ENCODE data around the gene CLK2. TPM values are rescaled to one million over a fixed set of nuclear protein-coding genes. Genes with fewer than 3 reads are reported as not detected.

Gene CLK2
- total RNA-seq, 2 experiments from 2014 or later: 100.0 to 104 TPM

DNA sequence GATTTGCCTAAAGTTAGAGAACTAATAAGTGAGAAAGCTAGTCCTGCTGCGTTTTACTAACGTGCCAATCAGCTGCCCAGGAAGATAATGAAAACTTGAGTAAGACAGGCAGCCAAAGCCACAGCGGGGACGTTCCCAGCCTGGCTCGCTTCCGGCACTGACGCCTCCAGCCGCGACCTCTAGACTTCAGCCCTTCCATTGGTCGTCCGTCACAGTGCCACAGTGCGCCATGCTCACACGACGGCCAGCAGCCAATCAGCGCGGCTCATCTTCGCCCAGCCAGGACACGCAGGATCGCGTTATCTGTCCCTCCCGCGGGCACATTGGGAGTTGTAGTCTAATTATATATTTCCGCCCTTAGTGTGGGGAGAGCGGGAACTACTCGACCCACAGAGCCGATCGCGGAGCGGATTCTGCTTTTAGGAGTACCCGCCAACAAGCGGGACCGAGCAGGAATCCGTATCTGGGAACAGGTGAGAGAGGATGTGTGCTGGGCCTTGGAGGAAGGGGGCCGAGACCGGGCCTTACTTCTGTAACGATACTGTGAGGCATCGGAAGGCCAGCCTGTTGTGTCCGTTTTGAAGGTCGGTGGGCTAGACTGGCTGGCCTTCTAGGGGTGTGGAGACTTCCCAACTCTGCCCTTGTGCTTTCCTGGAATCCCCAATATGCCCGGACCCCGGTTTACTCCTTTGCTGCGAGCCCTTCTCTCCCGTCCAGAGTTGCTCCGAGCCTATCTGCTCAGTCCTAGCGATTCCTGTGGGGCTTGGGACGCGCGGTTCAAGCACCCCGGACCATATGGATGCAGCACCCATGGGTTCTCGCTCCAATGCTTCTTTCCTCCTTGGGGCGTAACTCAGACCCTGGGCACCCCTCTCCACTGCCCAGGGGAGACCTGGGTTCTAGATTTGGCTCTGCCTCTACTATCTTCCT is 35.5 kb upstream of the CLK2 start, which contains the start of gene FDPS:
Gene FDPS (plus strand): TSS at position 374 of the 930 bp plus-strand sequence. CDS start 924 bp downstream, outside the sequence.
- Mint-ChIP-seq H3K9me3 (no peaks in the 10 kb centered on the region), H3K36me3 (ENCODE audit: low read depth) (peaks cover 41% of the 10 kb centered on the region), H3K27ac (peak within 1 kb of the TSS; percentile 97), H3K27me3 (no peaks in the 10 kb centered on the region), H3K4me1 (peaks cover 44% of the 10 kb centered on the region), H3K4me3 (peak within 1 kb of the TSS; percentile 97)
- ChIA-PET POLR2A (interaction anchor here (0.5 kb wide), 1 partner anchor 32 kb away, joined by 10 read pairs; no protein-coding TSS in a partner anchor), CTCF (interaction anchor here (0.6 to 3.9 kb wide), 9 partner anchors 13 to 234 kb away, joined by 3 to 39 read pairs (median 4); partner anchors contain the start of genes RUSC1 and SCAMP3)
- peak; percentile 99 for DNase-seq

DNA sequence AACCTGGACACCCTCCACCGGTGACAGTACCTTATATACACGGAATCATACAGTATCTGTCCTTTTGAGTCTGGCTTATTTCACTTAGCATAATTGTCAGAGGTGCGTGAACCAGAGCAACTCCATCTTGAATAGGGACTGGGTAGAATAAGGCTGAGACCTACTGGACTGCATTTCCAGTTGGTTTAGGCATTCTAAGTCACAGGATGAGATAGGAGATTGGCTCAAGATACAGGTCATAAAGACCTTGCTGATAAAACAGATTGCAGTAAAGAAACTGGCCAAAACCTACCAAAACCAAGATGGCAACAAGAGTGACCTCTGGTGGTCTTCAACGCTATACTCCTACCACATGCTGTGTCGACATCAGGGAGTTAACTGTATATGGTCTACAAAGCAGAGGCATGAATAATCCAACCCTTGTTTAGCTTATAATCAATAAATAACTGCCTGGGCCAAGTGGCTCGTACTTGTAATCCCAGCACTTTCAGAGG is 34.0 kb upstream of the CLK2 start:
- DNase-seq: no peak

DNA sequence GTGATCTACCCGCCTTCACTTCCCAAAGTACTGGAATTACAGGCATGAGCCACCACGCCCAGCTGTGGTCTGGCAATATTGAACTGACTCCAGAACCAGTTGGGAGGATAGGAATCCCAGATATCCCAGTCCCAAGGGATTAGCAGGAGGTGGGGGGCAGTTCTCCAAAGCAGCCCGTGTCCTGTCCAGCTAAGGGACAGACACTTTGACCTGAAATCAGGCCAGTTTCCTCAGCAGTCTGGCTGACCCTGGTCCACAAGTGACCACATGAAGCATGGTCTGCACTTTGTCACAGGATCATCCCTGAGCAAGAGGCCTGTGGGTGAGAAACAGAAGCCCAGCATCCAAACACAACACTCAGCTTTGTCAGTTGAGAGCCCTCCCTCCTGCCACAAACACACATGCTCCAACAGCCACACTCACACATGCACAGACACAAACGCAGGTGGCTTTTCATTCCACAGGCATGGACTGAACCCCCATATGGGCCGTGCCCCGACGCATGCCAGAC is 32.6 kb upstream of the CLK2 start:
- peak overlapping the region; percentile 43 for H3K27ac Mint-ChIP-seq
- no peak for DNase-seq
- H3K36me3 Mint-ChIP-seq (ENCODE audit: low read depth): peaks cover 18% of the 10 kb centered on the region
- H3K4me3 Mint-ChIP-seq: no peak overlapping the region
- ChIA-PET POLR2A (no interaction called here), CTCF (interaction anchor here (2.5 to 3.9 kb wide), 2 partner anchors 16 to 55 kb away, joined by 7 to 39 read pairs; partner anchors contain the start of gene RUSC1)
- no peaks in the 10 kb centered on the region for H3K9me3 Mint-ChIP-seq
- peaks cover 2% of the 10 kb centered on the region for H3K27me3 Mint-ChIP-seq
- peaks cover 22% of the 10 kb centered on the region for H3K4me1 Mint-ChIP-seq

More for the DNA sequence above, 34.0 kb upstream of the CLK2 start:
- Mint-ChIP-seq H3K9me3 (no peaks in the 10 kb centered on the region), H3K4me3 (peak overlapping the region; percentile 97), H3K27me3 (peaks cover 2% of the 10 kb centered on the region), H3K27ac (peak overlapping the region; percentile 97), H3K4me1 (peaks cover 34% of the 10 kb centered on the region), H3K36me3 (ENCODE audit: low read depth) (peaks cover 29% of the 10 kb centered on the region)
- ChIA-PET POLR2A (no interaction called here), CTCF (interaction anchor here (0.6 to 3.9 kb wide), 11 partner anchors 11 to 86 kb away, joined by 3 to 39 read pairs (median 3); partner anchors contain the start of genes RUSC1 and SCAMP3)

DNA sequence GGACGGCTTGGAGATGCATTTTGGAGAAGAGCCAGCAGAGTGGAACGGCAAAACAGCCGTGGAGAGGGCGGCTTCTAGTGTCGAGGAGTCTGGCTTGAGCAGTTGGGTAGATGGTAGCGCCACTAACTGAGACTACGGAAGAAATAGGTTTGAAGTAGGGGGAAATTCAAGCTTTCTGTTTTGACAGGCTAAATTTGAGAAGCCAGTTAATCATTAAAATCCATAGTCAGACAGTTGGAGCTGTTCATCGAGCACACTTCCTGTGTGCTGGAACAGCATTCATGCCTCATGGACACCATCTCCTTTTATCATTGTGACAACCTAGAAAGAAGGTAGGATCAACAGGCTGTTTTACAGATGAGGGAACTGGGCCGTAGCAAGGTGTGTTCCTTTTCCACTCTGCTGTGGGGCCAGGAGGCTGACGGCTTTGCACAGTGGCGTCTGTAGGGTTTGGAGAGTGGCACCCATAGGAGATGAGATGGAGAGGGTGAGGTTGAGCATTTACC is 31.3 kb upstream of the CLK2 start:
- CTCF ChIA-PET: interaction anchor here (0.6 to 3.9 kb wide), 4 partner anchors 17 to 54 kb away, joined by 3 to 39 read pairs (median 6); partner anchors contain the start of gene RUSC1
- Mint-ChIP-seq H3K4me3 (no peak overlapping the region), H3K27ac (no peak overlapping the region), H3K27me3 (peaks cover 2% of the 10 kb centered on the region), H3K36me3 (ENCODE audit: low read depth) (peaks cover 6% of the 10 kb centered on the region), H3K4me1 (peaks cover 10% of the 10 kb centered on the region), H3K9me3 (no peaks in the 10 kb centered on the region)
- DNase-seq: no peak
- POLR2A ChIA-PET: no interaction called here

DNA sequence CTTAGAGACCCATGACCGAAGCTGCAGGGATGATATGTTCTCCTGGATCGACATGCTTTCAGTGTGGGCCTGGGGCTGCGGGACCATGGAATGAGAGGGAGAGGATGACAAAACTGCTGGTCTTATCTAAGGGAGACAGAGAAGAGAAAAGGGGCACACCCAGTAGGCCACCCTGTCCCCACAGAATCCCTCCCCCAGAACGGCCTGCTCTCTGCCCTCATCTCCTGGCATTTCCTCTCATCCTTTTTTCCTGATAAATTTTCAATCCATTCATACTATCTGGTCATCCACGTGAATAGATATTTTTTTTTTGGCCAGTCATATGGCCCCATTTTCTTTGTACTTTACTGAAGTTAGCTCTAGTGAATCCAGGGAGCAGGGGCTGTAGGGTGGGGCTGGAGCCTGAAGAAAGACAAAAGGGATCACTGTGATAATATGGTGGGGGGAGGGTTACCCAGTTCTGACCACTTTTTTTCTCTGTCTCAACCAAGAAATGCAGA is 28.1 kb upstream of the CLK2 start, which contains the start of gene PKLR:
Gene PKLR (minus strand): TSS at position 97 of the 500 bp plus-strand sequence. CDS start 43 bp downstream, at position 54.
- Mint-ChIP-seq H3K4me1 (peaks cover 2% of the 10 kb centered on the region), H3K27me3 (peaks cover 12% of the 10 kb centered on the region), H3K36me3 (ENCODE audit: low read depth) (no peaks in the 10 kb centered on the region), H3K9me3 (no peaks in the 10 kb centered on the region), H3K27ac (no peak within 1 kb of the TSS), H3K4me3 (no peak within 1 kb of the TSS)
- no peak for DNase-seq
- ChIA-PET POLR2A (no interaction called here), CTCF (interaction anchor here (1.5 kb wide), 2 partner anchors 10 to 21 kb away, joined by 3 to 5 read pairs; no protein-coding TSS in a partner anchor)

DNA sequence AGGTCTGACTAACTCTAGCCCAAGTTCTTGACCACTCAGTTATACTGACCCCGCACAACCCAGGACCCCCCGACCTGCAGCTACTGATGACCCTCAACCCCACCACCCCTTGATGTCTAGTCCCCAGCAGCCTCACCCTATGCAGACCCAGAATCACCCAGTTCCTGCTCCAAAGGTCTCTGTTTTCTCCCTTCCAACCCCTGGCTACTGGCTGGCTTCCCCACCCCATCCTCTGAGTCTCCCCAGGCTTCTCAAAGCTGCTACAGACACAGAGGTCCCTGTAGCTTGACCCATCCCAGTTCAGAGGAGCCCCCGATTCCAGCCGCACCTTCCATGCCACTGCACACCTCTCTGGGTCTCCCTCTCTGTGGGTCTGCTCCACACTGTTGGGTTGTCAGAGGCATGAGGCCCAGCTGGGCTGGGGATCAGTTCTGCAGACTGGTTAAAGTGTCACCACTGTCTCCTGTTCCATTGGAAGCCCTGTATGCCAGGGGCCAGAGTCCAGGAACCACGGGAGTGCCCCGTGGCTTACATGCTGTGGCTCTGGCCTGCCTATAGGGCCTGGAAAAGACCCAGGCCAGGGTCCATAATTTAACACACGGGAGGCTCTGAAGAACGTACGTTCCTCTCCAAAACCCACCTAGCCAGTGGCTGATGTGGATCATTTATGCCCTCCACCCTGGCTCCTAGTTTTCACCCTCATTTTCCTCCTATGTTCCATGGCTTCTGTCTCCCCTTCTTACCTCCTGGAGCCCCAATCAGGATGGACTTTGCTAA is 27.4 kb upstream of the CLK2 start:
- Mint-ChIP-seq H3K27ac (no peak overlapping the region), H3K27me3 (peaks cover 17% of the 10 kb centered on the region), H3K36me3 (ENCODE audit: low read depth) (no peaks in the 10 kb centered on the region), H3K4me1 (peaks cover 4% of the 10 kb centered on the region), H3K9me3 (no peaks in the 10 kb centered on the region), H3K4me3 (no peak overlapping the region)
- ChIA-PET CTCF (interaction anchor here (0.8 to 1.5 kb wide), 4 partner anchors 9 to 22 kb away, joined by 3 to 5 read pairs (median 4); no protein-coding TSS in a partner anchor), POLR2A (no interaction called here)
- no peak for DNase-seq

DNA sequence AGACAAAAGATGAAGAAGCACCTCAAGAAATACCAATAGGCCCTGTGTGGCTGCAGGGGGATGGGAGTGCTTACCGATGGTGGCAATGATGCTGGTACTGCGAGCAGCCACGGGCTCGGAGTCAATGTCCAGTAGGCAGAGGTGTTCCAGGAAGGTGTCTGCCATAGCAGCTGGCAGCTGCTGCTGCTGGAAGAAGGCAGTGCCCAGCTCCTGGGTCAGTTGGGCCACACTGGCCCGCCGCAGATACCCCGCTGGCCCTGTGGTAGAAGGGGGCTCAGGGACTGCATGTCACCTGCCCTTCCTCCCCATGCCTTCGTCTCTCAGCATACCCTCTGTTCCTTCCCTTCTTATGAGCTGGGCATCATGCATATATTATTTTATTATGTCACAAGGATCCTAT is 26.7 kb upstream of the CLK2 start:
- Mint-ChIP-seq H3K4me3 (no peak overlapping the region), H3K36me3 (ENCODE audit: low read depth) (no peaks in the 10 kb centered on the region), H3K4me1 (peaks cover 6% of the 10 kb centered on the region), H3K9me3 (no peaks in the 10 kb centered on the region), H3K27me3 (peaks cover 21% of the 10 kb centered on the region), H3K27ac (no peak overlapping the region)
- CTCF ChIA-PET: interaction anchor here (0.8 to 1.5 kb wide), 3 partner anchors 9 to 12 kb away, joined by 3 to 5 read pairs (median 4); no protein-coding TSS in a partner anchor
- POLR2A ChIA-PET: no interaction called here
- no peak for DNase-seq

DNA sequence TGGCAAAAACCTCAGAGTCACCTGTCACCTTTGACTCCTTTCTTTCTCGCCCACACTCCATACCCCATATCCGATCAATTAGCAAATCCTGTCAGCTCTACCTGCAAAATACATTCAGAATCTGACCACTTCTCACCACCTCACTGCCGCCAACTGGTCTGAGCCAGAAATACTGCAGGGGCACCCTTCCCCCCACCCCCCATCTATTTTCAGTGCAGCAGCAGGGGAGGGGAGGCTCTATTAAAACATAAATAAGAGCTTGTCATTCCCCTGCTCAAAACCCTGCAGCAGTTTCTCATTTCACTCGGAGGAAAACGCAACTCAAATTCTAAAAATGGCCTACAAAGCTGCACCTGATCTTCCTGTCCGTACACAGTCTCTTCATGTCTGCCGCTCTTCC is 24.1 kb upstream of the CLK2 start:
- H3K4me3 Mint-ChIP-seq: no peak overlapping the region
- H3K9me3 Mint-ChIP-seq: no peaks in the 10 kb centered on the region
- POLR2A ChIA-PET: no interaction called here
- no peak overlapping the region for H3K27ac Mint-ChIP-seq
- H3K4me1 Mint-ChIP-seq: peaks cover 12% of the 10 kb centered on the region
- no peaks in the 10 kb centered on the region for H3K36me3 Mint-ChIP-seq (ENCODE audit: low read depth)
- H3K27me3 Mint-ChIP-seq: peaks cover 35% of the 10 kb centered on the region
- CTCF ChIA-PET: interaction anchor here (1.3 kb wide), 1 partner anchor 46 kb away, joined by 5 read pairs; no protein-coding TSS in a partner anchor
- DNase-seq: no peak

DNA sequence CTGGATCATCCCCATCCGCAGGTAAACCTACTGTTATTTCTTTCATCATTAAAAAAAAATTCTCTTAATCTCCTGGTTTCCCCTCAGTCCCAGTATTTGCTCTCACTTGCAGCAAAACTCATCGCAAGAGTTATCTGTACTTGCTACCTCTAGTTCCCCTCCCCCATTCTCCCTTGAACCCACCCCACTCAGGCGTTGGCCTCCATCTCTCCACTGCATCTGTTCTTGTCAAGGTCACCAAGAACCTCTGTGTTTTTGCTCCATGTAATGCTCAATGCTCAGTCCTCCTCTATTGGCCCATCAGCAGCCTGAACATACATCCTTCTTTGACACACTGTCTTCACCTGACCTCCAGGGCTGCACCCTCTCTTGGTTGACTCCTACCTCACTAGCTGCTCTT is 23.4 kb upstream of the CLK2 start:
- H3K4me3 Mint-ChIP-seq: no peak overlapping the region
- CTCF ChIA-PET: interaction anchor here (1.3 kb wide), 1 partner anchor 46 kb away, joined by 5 read pairs; no protein-coding TSS in a partner anchor
- POLR2A ChIA-PET: no interaction called here

DNA sequence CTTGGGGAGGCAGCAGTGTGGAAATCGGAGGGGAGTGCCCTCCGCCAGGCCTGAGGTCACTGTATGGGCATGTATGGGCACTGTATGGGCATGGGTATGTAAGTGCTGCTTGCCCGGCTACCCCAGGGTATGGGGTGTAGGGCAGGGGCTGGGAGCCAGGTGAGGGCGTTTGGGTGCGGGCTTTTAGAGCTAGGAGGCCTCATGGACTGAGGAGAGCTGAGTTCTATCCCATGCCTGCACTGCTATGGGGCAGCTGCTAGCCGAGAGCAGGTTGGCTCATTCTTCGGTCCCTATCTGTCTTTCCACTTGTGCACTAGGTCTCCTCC is 22.6 kb upstream of the CLK2 start:
- no peaks in the 10 kb centered on the region for H3K9me3 Mint-ChIP-seq
- CTCF ChIA-PET: interaction anchor here (0.7 to 1.5 kb wide), 2 partner anchors 12 to 17 kb away, joined by 3 to 4 read pairs; partner anchors contain the start of gene FDPS
- no peak overlapping the region for H3K4me3 Mint-ChIP-seq
- H3K4me1 Mint-ChIP-seq: peaks cover 12% of the 10 kb centered on the region
- no peaks in the 10 kb centered on the region for H3K36me3 Mint-ChIP-seq (ENCODE audit: low read depth)
- H3K27me3 Mint-ChIP-seq: peaks cover 35% of the 10 kb centered on the region
- DNase-seq: no peak
- peak overlapping the region; percentile 44 for H3K27ac Mint-ChIP-seq
- POLR2A ChIA-PET: no interaction called here

More for the DNA sequence above, 23.4 kb upstream of the CLK2 start:
- H3K27me3 Mint-ChIP-seq: peaks cover 35% of the 10 kb centered on the region
- H3K36me3 Mint-ChIP-seq (ENCODE audit: low read depth): no peaks in the 10 kb centered on the region
- peaks cover 12% of the 10 kb centered on the region for H3K4me1 Mint-ChIP-seq
- no peaks in the 10 kb centered on the region for H3K9me3 Mint-ChIP-seq
- no peak overlapping the region for H3K27ac Mint-ChIP-seq
- DNase-seq: no peak

DNA sequence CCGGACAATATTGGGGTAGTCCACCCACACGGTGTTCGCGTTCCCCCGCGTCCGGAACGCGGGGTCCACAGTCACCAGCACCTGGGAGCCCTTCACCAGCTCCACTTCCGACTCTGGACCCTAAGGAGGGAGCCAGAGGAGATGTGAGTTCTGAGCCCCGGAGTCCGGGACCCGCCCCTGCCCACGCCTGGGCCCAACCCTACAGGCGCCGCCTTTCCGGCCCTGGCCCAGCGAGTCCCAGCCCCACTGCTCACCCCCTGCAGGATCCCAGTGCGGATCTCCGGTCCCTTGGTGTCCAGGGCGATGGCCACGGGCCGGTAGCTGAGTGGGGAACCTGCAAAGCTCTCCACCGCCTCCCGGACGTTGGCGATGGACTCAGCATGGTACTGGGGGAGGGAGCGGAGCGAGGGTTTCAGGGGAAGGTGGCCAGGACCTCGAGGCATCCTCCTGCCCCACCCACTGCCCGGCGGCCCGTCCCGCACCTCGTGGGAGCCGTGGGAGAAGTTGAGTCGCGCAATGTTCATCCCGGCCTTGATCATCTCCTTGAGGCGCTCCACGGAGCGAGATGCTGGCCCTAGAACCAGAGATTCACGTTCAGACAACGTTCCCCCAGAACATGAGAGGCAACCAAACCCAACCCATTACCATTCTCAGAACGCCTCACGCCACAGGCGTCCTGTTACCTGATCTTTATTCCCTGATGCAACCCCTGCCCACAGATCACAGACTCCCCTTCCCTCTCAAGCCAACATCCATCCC is 22.1 kb upstream of the CLK2 start:
- DNase-seq: no peak
- Mint-ChIP-seq H3K27me3 (peaks cover 35% of the 10 kb centered on the region), H3K4me1 (peaks cover 12% of the 10 kb centered on the region), H3K9me3 (no peaks in the 10 kb centered on the region), H3K4me3 (no peak overlapping the region), H3K36me3 (ENCODE audit: low read depth) (no peaks in the 10 kb centered on the region), H3K27ac (no peak overlapping the region)
- ChIA-PET POLR2A (no interaction called here), CTCF (interaction anchor here (0.7 to 1.5 kb wide), 2 partner anchors 13 to 16 kb away, joined by 3 to 4 read pairs; partner anchors contain the start of gene FDPS)
